Fibroblast of villous mesenchyme (primary cell): ENCODE data around the gene RBMS3. TPM values are rescaled to one million over a fixed set of nuclear protein-coding genes. Genes with fewer than 3 reads are reported as not detected.

Experiments used
- DNase-seq: peaks from one replicate; pipeline ENCODE4 v3.0.0-alpha.2; 2010; ENCODE audit warnings: low read depth
- H3K4me3 ChIP-seq: 2 replicates; pipeline ENCODE4 v1.5.1; 2011; ENCODE audit warnings: low read depth, mild to moderate bottlenecking, low read length
- CTCF ChIP-seq: IDR thresholded peaks from 2 replicates; pipeline ENCODE4 v1.5.1; 2012; ENCODE audit warnings: low read depth, mild to moderate bottlenecking, low read length; ENCODE audit not compliant: insufficient read depth
- total RNA-seq: library from RNA; depleted of rRNA; stranded (reverse); fragments of >200 nt; gene quantifications from 2 replicates; pipeline ENCODE4 v1.2.3, GENCODE V29; 2012

The RBMS3 gene
- total RNA-seq, 1 donor = 85.9 TPM

- no peak overlapping the region for H3K4me3 ChIP-seq
- no peak for TF ChIP-seq CTCF
- DNase-seq = no peak
Measured at GRCh38 chr3:29853841-29854397, 573.0 kb downstream of the RBMS3 start.

- H3K4me3 ChIP-seq = no peak overlapping the region
- TF ChIP-seq CTCF = no peak
- DNase-seq = no peak
Measured at GRCh38 chr3:29854821-29855220, 574.0 kb downstream of the RBMS3 start.

- no peak for TF ChIP-seq CTCF
- no peak for DNase-seq
- H3K4me3 ChIP-seq = no peak overlapping the region
Measured at GRCh38 chr3:29859726-29860270, 578.9 kb downstream of the RBMS3 start.

- no peak overlapping the region for H3K4me3 ChIP-seq
- no peak for TF ChIP-seq CTCF
- no peak for DNase-seq
Measured at GRCh38 chr3:29864809-29865208, 583.9 kb downstream of the RBMS3 start.

GRCh38 chr3:29868543-29869101, 587.8 kb downstream of the RBMS3 start:
- no peak for TF ChIP-seq CTCF
- no peak overlapping the region for H3K4me3 ChIP-seq
- DNase-seq = no peak

GRCh38 chr3:29870136-29870535, 589.3 kb downstream of the RBMS3 start:
- no peak for DNase-seq
- no peak for TF ChIP-seq CTCF
- no peak overlapping the region for H3K4me3 ChIP-seq

GRCh38 chr3:29871087-29871486, 590.2 kb downstream of the RBMS3 start:
- no peak overlapping the region for H3K4me3 ChIP-seq
- TF ChIP-seq CTCF = no peak
- DNase-seq = no peak
